ENCODE data around the gene PXYLP1.

DNA sequence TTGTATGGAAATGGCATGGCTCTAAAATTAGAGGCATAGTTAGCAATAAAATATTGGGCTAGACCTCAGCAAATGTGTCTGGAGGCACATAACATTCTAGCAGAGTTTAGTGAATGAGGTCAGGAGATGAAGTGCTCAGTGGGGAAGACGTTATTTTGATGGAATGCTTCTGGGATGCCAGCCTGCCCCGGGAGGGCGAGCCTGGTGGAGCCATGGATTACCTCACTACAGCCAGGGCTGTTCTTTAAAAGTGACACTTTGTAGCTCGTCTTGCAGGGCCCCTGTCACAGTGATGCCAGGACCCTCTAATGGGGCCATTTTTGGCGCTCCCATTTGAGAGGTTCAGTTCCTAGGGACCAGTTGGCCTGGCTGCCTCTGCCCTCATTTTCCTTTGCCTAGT is 48.5 kb downstream of the PXYLP1 start:
- TF ChIP-seq, protein P1, sequence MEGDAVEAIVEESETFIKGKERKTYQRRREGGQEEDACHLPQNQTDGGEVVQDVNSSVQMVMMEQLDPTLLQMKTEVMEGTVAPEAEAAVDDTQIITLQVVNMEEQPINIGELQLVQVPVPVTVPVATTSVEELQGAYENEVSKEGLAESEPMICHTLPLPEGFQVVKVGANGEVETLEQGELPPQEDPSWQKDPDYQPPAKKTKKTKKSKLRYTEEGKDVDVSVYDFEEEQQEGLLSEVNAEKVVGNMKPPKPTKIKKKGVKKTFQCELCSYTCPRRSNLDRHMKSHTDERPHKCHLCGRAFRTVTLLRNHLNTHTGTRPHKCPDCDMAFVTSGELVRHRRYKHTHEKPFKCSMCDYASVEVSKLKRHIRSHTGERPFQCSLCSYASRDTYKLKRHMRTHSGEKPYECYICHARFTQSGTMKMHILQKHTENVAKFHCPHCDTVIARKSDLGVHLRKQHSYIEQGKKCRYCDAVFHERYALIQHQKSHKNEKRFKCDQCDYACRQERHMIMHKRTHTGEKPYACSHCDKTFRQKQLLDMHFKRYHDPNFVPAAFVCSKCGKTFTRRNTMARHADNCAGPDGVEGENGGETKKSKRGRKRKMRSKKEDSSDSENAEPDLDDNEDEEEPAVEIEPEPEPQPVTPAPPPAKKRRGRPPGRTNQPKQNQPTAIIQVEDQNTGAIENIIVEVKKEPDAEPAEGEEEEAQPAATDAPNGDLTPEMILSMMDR (IDR thresholded peaks at IDR 0.05; ENCODE audit: borderline replicate concordance, extremely low read depth, low read length, poor library complexity, severe bottlenecking): no peak
- TF ChIP-seq EZH2 (IDR thresholded peaks at IDR 0.05; ENCODE audit: borderline replicate concordance, low read depth, low read length, severe bottlenecking): no peak

Measured in DND-41 (cell line).